ENCODE results near the gene SUPT3H.

The SUPT3H gene

DNA sequence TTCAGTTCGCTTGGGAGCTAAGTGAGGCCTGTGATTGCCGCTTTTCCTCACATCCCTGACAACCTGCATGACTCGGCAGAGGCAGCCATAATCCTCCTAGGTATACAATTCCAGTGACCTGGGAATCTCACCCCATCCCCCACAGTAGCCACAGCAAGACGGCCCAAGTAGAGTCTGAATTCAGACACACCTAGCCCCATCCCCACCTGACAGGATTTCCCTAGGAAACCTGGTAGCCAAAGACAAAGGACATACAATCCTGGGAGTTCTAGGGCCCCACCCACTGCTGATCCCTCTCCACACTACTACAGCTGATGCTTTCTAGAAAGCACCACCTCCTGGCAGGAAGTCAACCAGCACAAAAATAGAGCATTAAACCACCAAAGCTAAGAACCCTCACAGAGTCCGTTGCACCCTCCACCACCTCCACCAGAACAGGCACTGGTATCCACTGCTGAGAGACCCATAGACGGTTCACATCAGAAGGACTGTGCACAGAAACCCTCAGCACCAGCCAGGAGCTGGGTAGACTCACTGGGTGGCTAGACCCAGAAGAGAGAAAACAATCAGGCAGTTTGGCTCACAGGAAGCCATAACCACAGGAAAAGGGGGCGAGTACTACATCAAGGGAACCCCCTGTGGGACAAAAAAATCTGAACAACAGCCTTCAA lies 67.5 kb downstream of the SUPT3H start:
- H3K4me3 ChIP-seq (replicated peaks; ENCODE audit: low read depth, low read length): no peak overlapping the region
- no peak for DNase-seq (ENCODE audit: extremely low read depth, low read depth)
- TF ChIP-seq, protein P1, sequence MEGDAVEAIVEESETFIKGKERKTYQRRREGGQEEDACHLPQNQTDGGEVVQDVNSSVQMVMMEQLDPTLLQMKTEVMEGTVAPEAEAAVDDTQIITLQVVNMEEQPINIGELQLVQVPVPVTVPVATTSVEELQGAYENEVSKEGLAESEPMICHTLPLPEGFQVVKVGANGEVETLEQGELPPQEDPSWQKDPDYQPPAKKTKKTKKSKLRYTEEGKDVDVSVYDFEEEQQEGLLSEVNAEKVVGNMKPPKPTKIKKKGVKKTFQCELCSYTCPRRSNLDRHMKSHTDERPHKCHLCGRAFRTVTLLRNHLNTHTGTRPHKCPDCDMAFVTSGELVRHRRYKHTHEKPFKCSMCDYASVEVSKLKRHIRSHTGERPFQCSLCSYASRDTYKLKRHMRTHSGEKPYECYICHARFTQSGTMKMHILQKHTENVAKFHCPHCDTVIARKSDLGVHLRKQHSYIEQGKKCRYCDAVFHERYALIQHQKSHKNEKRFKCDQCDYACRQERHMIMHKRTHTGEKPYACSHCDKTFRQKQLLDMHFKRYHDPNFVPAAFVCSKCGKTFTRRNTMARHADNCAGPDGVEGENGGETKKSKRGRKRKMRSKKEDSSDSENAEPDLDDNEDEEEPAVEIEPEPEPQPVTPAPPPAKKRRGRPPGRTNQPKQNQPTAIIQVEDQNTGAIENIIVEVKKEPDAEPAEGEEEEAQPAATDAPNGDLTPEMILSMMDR (IDR thresholded peaks at IDR 0.05; ENCODE audit: low read depth, low read length, missing control alignments): no peak

DNA sequence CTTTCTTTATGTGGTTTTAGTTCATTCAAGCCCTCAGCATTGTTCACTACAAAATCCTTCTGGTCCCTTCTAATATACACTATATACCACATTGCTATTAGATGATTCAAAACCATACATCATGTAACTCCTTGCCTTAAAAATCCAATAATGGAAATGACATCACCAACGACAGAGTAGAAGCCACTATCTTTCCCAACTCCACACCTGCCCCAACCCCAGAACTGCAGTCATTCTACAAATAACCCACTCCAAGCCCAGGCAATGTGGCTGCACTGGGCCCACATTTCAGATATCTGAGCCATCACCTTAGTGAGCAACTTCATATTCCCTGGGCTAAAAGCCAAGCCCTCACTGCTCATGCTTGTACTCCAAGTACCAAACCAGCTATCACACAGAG lies 72.2 kb downstream of the SUPT3H start:
- DNase-seq (ENCODE audit: extremely low read depth, low read depth): no peak
- TF ChIP-seq, protein P1 (IDR thresholded peaks at IDR 0.05; ENCODE audit: low read depth, low read length, missing control alignments): no peak
- no peak overlapping the region for H3K4me3 ChIP-seq (replicated peaks; ENCODE audit: low read depth, low read length)

DNA sequence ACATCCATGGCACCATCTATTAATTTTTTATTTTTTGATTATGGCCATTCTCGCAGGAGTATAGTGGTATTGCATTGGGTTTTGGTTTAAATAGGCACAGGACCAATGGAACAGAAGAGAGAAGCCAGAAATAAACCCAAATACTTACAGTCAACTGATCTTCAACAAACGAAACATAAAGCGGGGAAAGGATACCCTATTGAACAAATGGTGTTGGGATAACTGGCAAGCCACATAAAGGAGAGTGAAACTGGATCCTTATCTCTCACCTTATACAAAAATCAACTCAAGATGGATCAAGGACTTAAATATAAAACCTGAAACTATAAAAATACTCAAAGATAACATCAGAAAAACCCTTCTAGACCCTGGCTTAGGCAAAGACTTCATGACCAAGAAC lies 74.9 kb downstream of the SUPT3H start:
- TF ChIP-seq, protein P1 (IDR thresholded peaks at IDR 0.05; ENCODE audit: low read depth, low read length, missing control alignments): no peak
- H3K4me3 ChIP-seq (replicated peaks; ENCODE audit: low read depth, low read length): no peak overlapping the region
- DNase-seq (ENCODE audit: extremely low read depth, low read depth): no peak

DNA sequence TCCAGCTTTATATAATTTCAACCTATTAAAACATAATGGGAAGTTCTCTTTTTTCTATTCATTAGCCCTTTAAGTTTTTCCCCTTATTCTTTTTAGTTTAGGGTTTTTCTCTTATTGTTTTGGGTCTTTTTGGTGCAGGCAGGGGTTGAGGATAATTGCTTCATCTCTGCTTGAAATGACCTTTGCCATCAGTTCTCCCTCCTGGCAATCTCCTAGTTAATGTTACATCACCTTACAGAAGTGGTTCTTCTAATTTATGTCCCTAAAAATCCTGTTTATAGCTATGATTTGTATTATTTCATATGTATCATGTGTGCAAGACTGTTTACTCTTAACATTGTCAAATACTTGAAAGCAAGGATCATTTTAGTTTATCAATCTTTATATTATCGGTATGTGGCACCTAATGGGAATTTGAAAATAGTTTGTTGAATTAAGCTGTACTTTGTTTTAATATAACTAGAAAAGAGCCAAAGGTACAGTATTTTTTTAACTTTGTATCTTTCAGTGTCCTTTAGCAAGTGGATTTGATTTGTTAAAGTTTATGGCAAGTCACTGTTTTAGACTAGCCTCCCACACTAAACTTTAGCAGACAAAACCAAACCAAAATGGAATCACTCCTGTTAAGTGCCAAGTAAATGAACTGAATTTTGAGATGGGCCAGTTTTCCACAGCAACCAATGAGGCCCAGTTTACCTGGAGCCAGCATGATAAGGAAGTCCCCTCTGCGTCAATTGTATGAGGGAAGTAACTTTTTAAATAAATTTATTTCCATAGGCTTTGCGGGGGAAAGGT lies 76.2 kb downstream of the SUPT3H start:
- TF ChIP-seq, protein P1 (IDR thresholded peaks at IDR 0.05; ENCODE audit: low read depth, low read length, missing control alignments): no peak
- H3K4me3 ChIP-seq (replicated peaks; ENCODE audit: low read depth, low read length): no peak overlapping the region
- no peak for DNase-seq (ENCODE audit: extremely low read depth, low read depth)

DNA sequence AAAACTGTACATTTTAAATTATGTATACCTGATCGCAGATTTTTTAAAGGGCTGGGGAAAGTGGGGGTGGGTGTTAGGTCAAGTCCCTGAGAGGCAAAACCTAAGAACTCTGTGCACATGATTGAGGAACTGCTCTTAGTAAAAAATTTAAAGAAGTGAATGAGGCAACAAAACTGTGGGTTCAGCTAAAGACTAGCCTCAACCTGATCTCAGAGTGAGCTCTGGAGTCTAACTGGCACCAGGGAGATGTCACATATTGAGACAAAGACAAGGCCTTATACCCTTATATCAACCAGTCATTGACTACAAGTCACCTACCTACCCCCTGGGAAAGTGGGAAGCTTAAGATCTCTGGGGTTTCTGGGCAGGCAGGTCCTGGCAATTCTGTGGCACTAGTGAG lies 77.0 kb downstream of the SUPT3H start:
- no peak for DNase-seq (ENCODE audit: extremely low read depth, low read depth)
- TF ChIP-seq, protein P1 (IDR thresholded peaks at IDR 0.05; ENCODE audit: low read depth, low read length, missing control alignments): no peak
- H3K4me3 ChIP-seq (replicated peaks; ENCODE audit: low read depth, low read length): no peak overlapping the region

DNA sequence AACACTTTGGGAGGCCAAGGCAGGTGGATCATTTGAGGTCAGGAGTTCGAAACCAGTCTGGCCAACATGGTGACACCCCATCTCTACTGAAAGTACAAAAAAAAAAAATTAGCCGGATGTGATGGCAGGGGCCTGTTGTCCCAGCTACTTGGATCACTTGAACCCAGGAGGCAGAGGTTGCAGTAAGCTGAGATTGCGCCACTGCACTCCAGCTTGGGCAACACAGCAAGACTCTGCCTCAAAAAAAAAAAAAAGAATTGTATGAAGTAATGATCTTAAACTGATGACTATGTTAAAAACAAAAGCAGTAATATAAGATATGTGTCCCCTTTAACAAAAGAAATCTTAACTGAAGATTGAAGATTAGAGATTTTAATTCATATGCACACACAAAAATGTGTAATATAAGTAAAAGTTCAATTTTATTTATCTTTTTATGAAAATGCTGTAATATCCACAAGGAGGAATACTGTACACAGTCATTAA lies 78.6 kb downstream of the SUPT3H start:
- TF ChIP-seq, protein P1 (IDR thresholded peaks at IDR 0.05; ENCODE audit: low read depth, low read length, missing control alignments): no peak
- DNase-seq (ENCODE audit: extremely low read depth, low read depth): no peak

More for the DNA sequence above, 78.6 kb downstream of the SUPT3H start:
- H3K4me3 ChIP-seq (replicated peaks; ENCODE audit: low read depth, low read length): no peak overlapping the region
